ENCODE measurements around the gene TRIM7. TPM values are rescaled to one million over a fixed set of nuclear protein-coding genes. Genes with fewer than 3 reads are reported as not detected.

TRIM7 gene
- total RNA-seq, 1 experiment from 2014 or later = 25.8 TPM

DNA sequence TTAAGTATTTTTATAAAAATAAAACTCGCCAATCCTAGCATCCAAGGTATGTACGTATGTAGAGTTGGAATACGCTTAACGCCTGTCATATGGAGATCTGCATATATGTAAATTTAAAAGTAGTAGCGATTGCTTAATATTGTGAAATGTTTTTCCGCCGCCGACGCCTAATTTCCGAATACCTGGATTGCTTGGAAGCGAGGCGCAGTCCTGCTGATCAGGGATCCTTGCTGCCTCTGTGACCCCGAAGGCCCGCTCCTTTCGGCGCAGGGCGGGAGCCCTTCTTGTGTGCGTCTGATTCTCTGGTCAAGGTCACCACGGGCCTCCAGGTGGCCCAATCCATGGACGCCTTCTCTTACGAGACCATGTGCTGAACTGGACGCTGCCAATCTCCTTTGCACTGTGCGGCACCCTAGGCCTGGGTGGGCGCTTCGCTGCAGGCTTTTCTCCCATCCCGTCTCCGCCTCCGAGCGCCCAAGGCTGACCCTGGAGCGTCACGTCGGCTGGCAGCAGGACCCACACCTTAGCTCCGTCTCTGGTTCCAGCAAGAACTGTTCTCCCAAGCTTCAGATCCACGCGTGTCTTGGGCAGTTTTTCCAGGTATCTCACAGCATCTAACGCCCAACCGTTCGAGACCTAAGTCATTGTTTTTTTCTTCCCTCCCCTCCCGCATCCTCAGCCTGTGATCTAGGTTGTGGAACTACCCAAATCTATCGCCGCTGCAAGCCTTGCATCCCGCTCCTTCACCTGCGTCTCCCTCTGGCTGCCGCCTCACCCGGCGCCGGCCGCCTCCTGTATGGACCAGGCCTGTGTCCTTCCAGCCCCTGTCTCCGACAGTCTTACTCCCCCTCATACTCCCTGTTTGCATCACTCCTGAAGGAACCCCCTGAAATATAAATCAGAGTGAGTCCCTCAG lies 14.5 kb upstream of the TRIM7 start:
- POLR2A ChIA-PET = interaction anchor here (0.5 kb wide), 1 partner anchor 12 kb away, joined by 4 read pairs; no protein-coding TSS in a partner anchor
- Histone ChIP-seq H3K9me3 (ENCODE audit: control insufficient read depth, insufficient read depth, low read depth, low read length) (no peaks in the 10 kb centered on the region), H3K27me3 (ENCODE audit: control insufficient read depth, insufficient read depth, low read length) (no peaks in the 10 kb centered on the region), H3K4me3 (ENCODE audit: low read depth in 2 of 2, low read length in 2 of 2) (peak overlapping the region in 1 of 2 experiments; percentile 65; a peak in 1 of 4 replicates), H3K4me1 (ENCODE audit: control insufficient read depth, insufficient read depth, low read length) (peaks cover 11% of the 10 kb centered on the region), H3K36me3 (ENCODE audit: control insufficient read depth, insufficient read depth, low read length) (no peaks in the 10 kb centered on the region; the same call in 1 of the 2 replicates), H3K27ac (ENCODE audit: low read length) (no peak overlapping the region)
- no peak for TF ChIP-seq REST (IDR thresholded peaks at IDR 0.05; ENCODE audit: insufficient read depth in 1 of 2, low read depth in 2 of 2, low read length in 1 of 2)
- no peak for TF ChIP-seq TCF7L2 (IDR thresholded peaks at IDR 0.05; ENCODE audit: low read depth, low read length)
- TF ChIP-seq POLR2AphosphoS5 (IDR thresholded peaks at IDR 0.05; ENCODE audit: low read depth, low read length) = no peak
- TF ChIP-seq SIN3A (IDR thresholded peaks at IDR 0.05; ENCODE audit: borderline replicate concordance, insufficient read depth, low read depth, low read length) = no peak
- TF ChIP-seq, protein P1, sequence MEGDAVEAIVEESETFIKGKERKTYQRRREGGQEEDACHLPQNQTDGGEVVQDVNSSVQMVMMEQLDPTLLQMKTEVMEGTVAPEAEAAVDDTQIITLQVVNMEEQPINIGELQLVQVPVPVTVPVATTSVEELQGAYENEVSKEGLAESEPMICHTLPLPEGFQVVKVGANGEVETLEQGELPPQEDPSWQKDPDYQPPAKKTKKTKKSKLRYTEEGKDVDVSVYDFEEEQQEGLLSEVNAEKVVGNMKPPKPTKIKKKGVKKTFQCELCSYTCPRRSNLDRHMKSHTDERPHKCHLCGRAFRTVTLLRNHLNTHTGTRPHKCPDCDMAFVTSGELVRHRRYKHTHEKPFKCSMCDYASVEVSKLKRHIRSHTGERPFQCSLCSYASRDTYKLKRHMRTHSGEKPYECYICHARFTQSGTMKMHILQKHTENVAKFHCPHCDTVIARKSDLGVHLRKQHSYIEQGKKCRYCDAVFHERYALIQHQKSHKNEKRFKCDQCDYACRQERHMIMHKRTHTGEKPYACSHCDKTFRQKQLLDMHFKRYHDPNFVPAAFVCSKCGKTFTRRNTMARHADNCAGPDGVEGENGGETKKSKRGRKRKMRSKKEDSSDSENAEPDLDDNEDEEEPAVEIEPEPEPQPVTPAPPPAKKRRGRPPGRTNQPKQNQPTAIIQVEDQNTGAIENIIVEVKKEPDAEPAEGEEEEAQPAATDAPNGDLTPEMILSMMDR (IDR thresholded peaks at IDR 0.05) = no peak
- in situ Hi-C loops (cut with HindIII; ENCODE audit: low pct_unique_long_range_greater_than_20kb, low sequenced_read_pairs) (no loop called here), intact Hi-C loops (cut with micrococcal nuclease; ENCODE audit: unreplicated experiment) (loop anchor here (2.0 kb wide), 1 partner anchor 29 kb away; no protein-coding TSS in a partner anchor)
- CTCF ChIA-PET = no interaction called here
- no peak for ATAC-seq
- no TSS peak for BruUV-seq (replicated peaks)
- DNase-seq (ENCODE audit: low read depth, low spot score) = no peak

DNA sequence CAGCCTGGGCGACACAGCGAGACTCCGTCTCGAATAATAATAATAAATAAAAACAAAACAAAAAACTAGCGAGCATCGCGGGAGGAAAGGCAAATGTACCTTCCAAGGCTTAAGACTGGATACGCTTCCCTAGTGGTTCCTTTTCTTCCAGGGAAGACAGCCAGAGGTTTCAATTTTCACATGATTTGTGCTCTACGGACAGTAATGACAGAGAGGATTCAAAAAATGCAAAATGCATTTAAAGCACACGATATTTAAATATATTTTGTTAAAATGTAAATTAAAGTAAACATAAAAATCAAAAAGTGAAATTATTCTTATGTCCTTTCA lies 13.8 kb upstream of the TRIM7 start:
- CTCF ChIA-PET = no interaction called here
- TF ChIP-seq POLR2AphosphoS5 (IDR thresholded peaks at IDR 0.05; ENCODE audit: low read depth, low read length) (no peak), REST (IDR thresholded peaks at IDR 0.05; ENCODE audit: insufficient read depth in 1 of 2, low read depth in 2 of 2, low read length in 1 of 2) (no peak), TCF7L2 (IDR thresholded peaks at IDR 0.05; ENCODE audit: low read depth, low read length) (no peak), SIN3A (IDR thresholded peaks at IDR 0.05; ENCODE audit: borderline replicate concordance, insufficient read depth, low read depth, low read length) (no peak)
- TF ChIP-seq, protein P1 (IDR thresholded peaks at IDR 0.05) = no peak
- Histone ChIP-seq H3K4me3 (ENCODE audit: low read depth in 2 of 2, low read length in 2 of 2) (peak overlapping the region; percentile 65 to 94), H3K36me3 (ENCODE audit: control insufficient read depth, insufficient read depth, low read length) (no peaks in the 10 kb centered on the region; the same call in 1 of the 2 replicates), H3K9me3 (ENCODE audit: control insufficient read depth, insufficient read depth, low read depth, low read length) (no peaks in the 10 kb centered on the region), H3K27me3 (ENCODE audit: control insufficient read depth, insufficient read depth, low read length) (no peaks in the 10 kb centered on the region), H3K4me1 (ENCODE audit: control insufficient read depth, insufficient read depth, low read length) (peaks cover 8% of the 10 kb centered on the region), H3K27ac (ENCODE audit: low read length) (peak overlapping the region; percentile 68)
- no peak for ATAC-seq
- intact Hi-C loops (cut with micrococcal nuclease; ENCODE audit: unreplicated experiment) (no loop called here), in situ Hi-C loops (cut with HindIII; ENCODE audit: low pct_unique_long_range_greater_than_20kb, low sequenced_read_pairs) (no loop called here)
- POLR2A ChIA-PET = no interaction called here
- no TSS peak for BruUV-seq (replicated peaks)
- no peak for DNase-seq (ENCODE audit: low read depth, low spot score)
